Panc1 (cell line): Measurements from ENCODE around the gene JCHAIN. TPM values are rescaled to one million over a fixed set of nuclear protein-coding genes. Genes with fewer than 3 reads are reported as not detected.

ENCODE experiments used
- ATAC-seq: fragments of 200-7000 bp; cut with Tn5 transposase; 2 replicates; pipeline ENCODE4 v1.9.1; 2020; ENCODE audit warnings: mild to moderate bottlenecking, moderate library complexity
- BruUV-seq: library from RNA; stranded (reverse); fragments of 400-500 nt; replicated peaks from 2 replicates; lab custom pipeline; 2021; lab: Mats Ljungman, UMichigan
- CTCF ChIA-PET: fragments of 300-600 bp; sonication (Branson Sonifier 250); formaldehyde crosslinking; loops from one replicate; lab custom pipeline; 2022; ENCODE audit warnings: antibody characterized with exemption; lab: Charles Lee
- POLR2A ChIA-PET: fragments of 300-600 bp; sonication (Branson Sonifier 250); formaldehyde crosslinking; loops from one replicate; lab custom pipeline; 2022; ENCODE audit warnings: antibody characterized with exemption; lab: Charles Lee
- DNase-seq: peaks from one replicate; pipeline ENCODE4 v3.0.0-alpha.2; 2010; ENCODE audit warnings: low read depth, low spot score
- H3K27ac ChIP-seq: 2 replicates; pipeline ENCODE4 v1.5.1; 2011; ENCODE audit warnings: mild to moderate bottlenecking, low read length, inconsistent platforms
- H3K27me3 ChIP-seq: fragments of 200-500 bp; sonication (Bioruptor generic); 2 replicates; pipeline ENCODE4 v1.6.0; 2014; ENCODE audit warnings: low read length, inconsistent platforms; ENCODE audit not compliant: control insufficient read depth, insufficient read depth
- H3K36me3 ChIP-seq: fragments of 200-500 bp; sonication (Bioruptor generic); 2 replicates; pipeline ENCODE4 v1.5.1; 2014; ENCODE audit warnings: inconsistent platforms, mild to moderate bottlenecking, low read length, moderate library complexity; ENCODE audit not compliant: control insufficient read depth, insufficient read depth
- H3K4me1 ChIP-seq: 2 replicates; pipeline ENCODE4 v1.5.1; 2011; ENCODE audit warnings: inconsistent platforms, mild to moderate bottlenecking, low read length, moderate library complexity; ENCODE audit not compliant: control insufficient read depth, insufficient read depth
- H3K4me3 ChIP-seq, 2 experiments: 2 replicates each; pipeline ENCODE4 v1.5.1; 2011 to 2012; ENCODE audit warnings: low read depth in 2 of 2, low read length in 2 of 2, mild to moderate bottlenecking in 2 of 2, inconsistent platforms in 1 of 2, moderate library complexity in 1 of 2
- H3K9me3 ChIP-seq: fragments of 200-500 bp; sonication (Bioruptor generic); 2 replicates; pipeline ENCODE4 v1.5.1; 2014; ENCODE audit warnings: low read depth, mild to moderate bottlenecking, inconsistent platforms, low read length, moderate library complexity; ENCODE audit not compliant: control insufficient read depth, insufficient read depth
- CTCF ChIP-seq: fragments of 450-650 bp; IDR thresholded peaks from 2 replicates; pipeline ENCODE4 v1.5.1; 2017; ENCODE audit warnings: mild to moderate bottlenecking
- POLR2AphosphoS5 ChIP-seq: IDR thresholded peaks from 2 replicates; pipeline ENCODE4 v1.6.1; 2012; ENCODE audit warnings: mild to moderate bottlenecking, low read depth, low read length, moderate library complexity
- REST ChIP-seq, 2 experiments: IDR thresholded peaks; 2 replicates each; pipeline ENCODE4 v1.6.1; 2011 to 2012; ENCODE audit warnings: low read depth in 2 of 2, control low read depth in 1 of 2, low read length in 1 of 2, mild to moderate bottlenecking in 1 of 2, moderate library complexity in 1 of 2; ENCODE audit not compliant: insufficient read depth in 1 of 2
- SIN3A ChIP-seq: IDR thresholded peaks from 2 replicates; pipeline ENCODE4 v1.6.1; 2012; ENCODE audit warnings: low read depth, mild to moderate bottlenecking, low read length, moderate library complexity, borderline replicate concordance; ENCODE audit not compliant: insufficient read depth
- TCF7L2 ChIP-seq: IDR thresholded peaks from 2 replicates; pipeline ENCODE4 v1.6.1; 2011; ENCODE audit warnings: mild to moderate bottlenecking, low read depth, low read length, inconsistent platforms
- in situ Hi-C: cut with HindIII; loops from 2 replicates; pipeline ENCODE4 v1.10.0; 2016; ENCODE audit warnings: low sequenced_read_pairs, low pct_unique_long_range_greater_than_20kb
- intact Hi-C: fragments of 100-400 bp; cut with micrococcal nuclease; formaldehyde crosslinking; loops from one replicate; pipeline ENCODE4 v1.10.0; 2022; ENCODE audit not compliant: unreplicated experiment
- total RNA-seq: library from RNA; stranded (reverse); gene quantifications from one replicate; pipeline ENCODE4 v1.2.1, GENCODE V29; 2021; ENCODE audit not compliant: unreplicated experiment

JCHAIN gene
- total RNA-seq, 1 experiment from 2014 or later = 0.36 TPM

DNA sequence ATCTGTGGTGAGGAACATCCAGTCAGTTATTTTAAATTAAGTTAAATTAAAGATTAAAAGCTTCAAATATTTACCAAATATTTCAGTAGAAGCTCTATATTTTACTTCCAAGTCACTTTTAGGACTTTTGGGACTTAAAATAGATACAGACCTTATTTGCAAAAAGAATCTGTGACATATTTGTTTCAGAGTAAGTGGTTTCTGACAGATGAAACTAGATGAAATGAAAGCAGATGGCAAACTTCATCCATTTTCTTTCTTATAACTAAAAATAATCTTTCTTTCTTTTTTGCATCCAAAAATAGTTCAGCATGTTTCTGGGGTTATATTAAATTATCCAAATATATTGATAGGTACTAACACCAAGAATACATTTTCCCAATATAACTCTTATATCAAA is 15.4 kb upstream of the JCHAIN start:
- no TSS peak for BruUV-seq
- POLR2A ChIA-PET = no interaction called here
- no peaks in the 10 kb centered on the region for H3K36me3 ChIP-seq
- TF ChIP-seq CTCF (no peak), TCF7L2 (no peak)
- intact Hi-C loops = no loop called here
- H3K4me3 ChIP-seq = no peak overlapping the region
- in situ Hi-C loops = no loop called here
- H3K27me3 ChIP-seq = no peaks in the 10 kb centered on the region
- no peak overlapping the region for H3K27ac ChIP-seq
- H3K9me3 ChIP-seq = no peaks in the 10 kb centered on the region
- no peak for ATAC-seq
- H3K4me1 ChIP-seq = no peaks in the 10 kb centered on the region
- DNase-seq = no peak
- CTCF ChIA-PET = no interaction called here

GRCh38 chr4:70680934-70681333 is 14.6 kb upstream of the JCHAIN start:
- TF ChIP-seq POLR2AphosphoS5 (no peak), REST (IDR thresholded peaks at IDR 0.05; ENCODE audit: insufficient read depth in 1 of 2, low read depth in 2 of 2, low read length in 1 of 2) (no peak), SIN3A (no peak), TCF7L2 (no peak), CTCF (no peak)
- CTCF ChIA-PET = no interaction called here
- DNase-seq (no peak), ATAC-seq (no peak)
- Histone ChIP-seq H3K27me3 (no peaks in the 10 kb centered on the region), H3K4me3 (no peak overlapping the region), H3K27ac (no peak overlapping the region), H3K9me3 (no peaks in the 10 kb centered on the region), H3K36me3 (no peaks in the 10 kb centered on the region), H3K4me1 (no peaks in the 10 kb centered on the region)
- in situ Hi-C loops = no loop called here
- POLR2A ChIA-PET = no interaction called here
- intact Hi-C loops = no loop called here
- no TSS peak for BruUV-seq
